Choroid plexus epithelial cell (primary cell): ENCODE measurements around the gene SCUBE1.

ENCODE experiments used
- DNase-seq: peaks from one replicate; pipeline ENCODE4 v3.0.0-alpha.2; 2010; ENCODE audit warnings: low read depth
- H3K4me3 ChIP-seq: 2 replicates; pipeline ENCODE4 v1.5.1; 2011; ENCODE audit warnings: low read depth, mild to moderate bottlenecking, control low read depth, low read length, moderate library complexity
- CTCF ChIP-seq: conservative IDR thresholded peaks from 2 replicates; pipeline ENCODE4 v1.5.1; 2011; ENCODE audit warnings: low read depth, mild to moderate bottlenecking, control low read depth, inconsistent platforms, low read length, moderate library complexity

Gene SCUBE1

DNA sequence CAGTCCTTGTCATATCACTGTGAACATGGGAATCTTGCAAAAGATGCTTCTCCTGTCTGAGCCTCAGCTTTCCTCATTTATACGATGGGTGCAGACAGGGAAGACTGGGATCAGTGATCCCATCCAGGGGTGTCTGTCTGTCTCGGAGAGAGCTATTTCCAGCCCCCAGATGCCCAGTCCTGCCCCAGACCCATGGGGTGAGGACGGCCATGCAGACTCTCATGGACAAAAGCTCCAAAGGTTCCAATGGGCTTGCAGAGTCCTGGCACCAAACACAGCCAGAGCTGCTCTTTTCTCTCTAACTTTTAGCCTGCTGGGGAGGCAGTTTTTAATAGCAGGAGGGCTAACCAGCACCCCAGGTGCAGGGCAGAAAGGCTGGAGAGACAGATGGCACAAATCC, 5.2 kb downstream of the SCUBE1 start:
- no peak overlapping the region for H3K4me3 ChIP-seq
- no peak for DNase-seq
- TF ChIP-seq CTCF, result no peak

- H3K4me3 ChIP-seq, result no peak overlapping the region
- no peak for DNase-seq
- TF ChIP-seq CTCF, result no peak
Measured at GRCh38 chr22:43337385-43337784, 5.8 kb downstream of the SCUBE1 start.

GRCh38 chr22:43334378-43334777, 8.8 kb downstream of the SCUBE1 start:
- no peak overlapping the region for H3K4me3 ChIP-seq
- no peak for DNase-seq
- TF ChIP-seq CTCF, result no peak

GRCh38 chr22:43333978-43334377, 9.2 kb downstream of the SCUBE1 start:
- no peak for DNase-seq
- no peak overlapping the region for H3K4me3 ChIP-seq
- no peak for TF ChIP-seq CTCF

DNA sequence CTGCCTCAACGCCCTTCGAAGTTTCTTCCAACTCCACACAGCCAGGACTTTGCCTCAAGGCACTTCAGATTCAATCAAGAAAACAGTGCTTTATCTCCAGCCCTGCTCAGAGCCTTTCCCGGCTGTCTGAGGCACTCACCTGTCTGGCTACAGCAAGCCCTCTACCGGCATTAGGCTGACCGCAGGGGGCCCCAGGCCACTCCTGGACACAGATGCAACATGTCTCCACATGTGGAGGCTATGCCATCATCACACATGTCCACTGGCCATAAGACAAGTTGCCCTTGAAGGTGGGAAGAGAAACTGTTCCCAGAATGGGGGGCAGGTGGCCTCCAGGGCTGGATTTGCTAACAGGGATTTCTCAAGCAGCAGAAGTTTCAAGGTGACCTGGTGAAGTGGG, 10.0 kb downstream of the SCUBE1 start:
- TF ChIP-seq CTCF, result no peak
- no peak for DNase-seq
- no peak overlapping the region for H3K4me3 ChIP-seq

GRCh38 chr22:43331698-43332097, 11.5 kb downstream of the SCUBE1 start:
- TF ChIP-seq CTCF, result no peak
- no peak for DNase-seq
- H3K4me3 ChIP-seq, result no peak overlapping the region

GRCh38 chr22:43331069-43331451, 12.1 kb downstream of the SCUBE1 start:
- H3K4me3 ChIP-seq, result no peak overlapping the region
- no peak for DNase-seq
- TF ChIP-seq CTCF, result no peak
